ENCODE data around the gene AOAH.
"Not testable (repeated sequence)": the region's sequence is repeated elsewhere in the genome, so short reads cannot be mapped to it uniquely, and the experiment has no call there.

The AOAH gene

DNA sequence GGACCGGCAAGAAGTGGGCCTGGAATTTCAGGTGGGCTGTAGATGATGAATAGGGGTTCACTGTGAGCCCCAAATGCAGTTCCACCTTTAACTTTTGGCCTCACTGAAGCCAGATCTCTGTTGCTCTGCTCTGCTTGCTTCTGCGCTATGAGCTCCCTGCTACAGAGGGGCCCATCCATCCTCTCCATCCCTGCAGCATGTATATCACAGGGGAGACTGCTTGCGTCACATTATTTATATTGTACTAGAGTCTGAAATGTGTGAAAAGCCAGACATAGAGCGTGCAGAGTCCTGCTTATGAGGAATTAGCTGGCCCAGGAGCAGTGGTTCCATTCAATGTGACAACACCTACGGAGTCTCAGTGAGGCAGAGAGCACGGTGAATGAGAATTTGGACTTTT is 69.9 kb downstream of the AOAH start:
- no peak for DNase-seq

DNA sequence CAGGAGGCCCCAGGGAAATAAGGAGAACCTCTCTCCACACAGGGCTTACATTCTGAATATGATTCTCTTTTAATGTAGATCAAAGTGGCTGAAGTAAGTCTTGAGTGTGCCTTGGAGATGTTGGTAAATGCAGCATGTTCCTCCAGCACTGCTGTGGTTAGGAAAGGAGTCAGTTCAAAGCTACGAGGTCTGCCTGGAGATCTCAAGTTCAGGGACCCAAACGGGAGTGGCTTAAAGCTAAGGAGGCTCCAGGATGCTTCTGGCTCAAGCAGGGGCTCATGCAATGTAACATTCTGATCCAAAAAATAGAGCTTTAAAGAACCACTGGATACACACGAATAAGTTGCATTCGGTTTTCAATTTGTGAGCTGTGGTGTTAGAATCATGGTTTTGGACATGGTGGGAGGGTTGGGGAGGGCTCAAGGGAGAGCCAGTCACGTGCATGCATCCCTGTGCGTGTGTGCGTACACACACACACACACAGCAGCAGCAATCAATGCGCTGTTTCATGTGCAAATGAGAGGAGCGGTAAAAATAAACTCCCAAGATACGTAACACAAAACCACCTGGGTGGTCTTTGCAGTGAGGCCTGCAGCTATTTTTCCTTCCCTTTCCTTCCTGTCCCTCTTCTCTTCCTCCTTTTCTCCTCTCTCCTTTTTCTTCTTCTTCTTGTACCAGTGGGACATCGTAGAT is 70.5 kb downstream of the AOAH start:
- no peak for DNase-seq

DNA sequence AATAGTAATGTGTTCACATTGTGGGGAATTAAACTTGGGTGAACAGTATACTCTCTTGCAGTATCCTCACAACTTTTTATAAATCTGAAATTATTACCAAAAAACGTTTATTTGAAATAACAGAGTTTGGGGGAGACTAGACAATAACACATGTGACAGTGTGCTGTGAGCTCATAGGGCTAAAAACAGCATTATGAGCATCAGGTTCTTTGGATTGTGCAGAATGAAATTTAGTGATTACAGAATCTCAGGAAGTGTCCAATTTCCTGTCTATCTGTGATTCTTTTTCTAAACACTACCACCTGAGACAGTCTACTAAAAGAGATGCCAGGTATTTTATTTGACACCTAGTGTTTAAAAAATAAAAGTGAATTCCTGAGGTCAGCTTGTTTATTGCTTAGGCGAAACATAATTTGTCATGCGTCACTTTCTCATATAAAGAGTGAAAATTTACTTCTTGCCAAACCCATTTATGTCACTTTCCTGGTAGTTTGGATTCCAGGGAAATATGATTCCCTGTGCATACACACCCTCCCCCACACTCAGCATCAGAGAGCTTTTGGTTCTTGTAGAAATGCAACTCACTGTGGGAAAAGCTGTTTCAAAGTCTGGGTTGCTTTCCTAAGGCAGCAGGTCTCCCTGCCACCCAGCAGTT is 71.2 kb downstream of the AOAH start:
- no peak for DNase-seq

DNA sequence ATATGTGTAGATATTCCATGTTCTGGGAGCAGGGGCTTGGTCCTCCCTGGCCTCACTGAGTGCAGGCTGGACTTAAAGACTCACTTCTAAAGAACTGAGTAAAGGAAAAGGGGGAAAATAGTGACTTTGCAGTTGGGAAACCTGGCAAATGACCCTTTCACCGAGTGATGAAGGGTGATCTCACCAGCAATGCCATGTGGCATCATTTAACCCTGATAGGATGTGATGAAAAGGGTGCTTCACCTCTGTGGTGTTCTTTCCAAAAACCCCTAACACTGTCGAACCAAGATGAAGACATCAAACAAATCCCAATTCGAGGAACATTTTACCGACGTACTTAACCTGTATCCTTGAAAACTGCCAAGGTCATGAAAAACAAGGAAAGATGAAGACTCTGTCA is 71.9 kb downstream of the AOAH start:
- DNase-seq, result no peak

DNA sequence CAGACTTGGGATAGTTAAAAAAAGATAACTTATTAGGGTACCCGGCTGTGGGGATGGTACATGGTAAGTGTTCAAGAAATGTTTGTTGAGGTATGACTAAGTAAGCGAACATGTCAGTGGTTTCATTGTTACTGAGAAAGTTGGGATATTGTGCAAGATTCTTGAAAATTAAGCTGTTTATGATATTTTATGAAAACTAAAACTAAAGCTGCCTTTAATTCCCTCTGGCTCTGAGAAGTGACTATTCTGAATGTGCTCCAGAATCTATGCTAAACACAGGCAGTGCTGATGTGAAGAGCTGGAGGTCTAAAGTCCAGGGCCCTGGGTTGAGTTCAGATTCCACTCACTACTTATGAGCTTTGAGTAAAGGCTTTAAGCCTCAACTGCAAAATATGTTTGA is 72.9 kb downstream of the AOAH start:
- DNase-seq, result no peak

DNA sequence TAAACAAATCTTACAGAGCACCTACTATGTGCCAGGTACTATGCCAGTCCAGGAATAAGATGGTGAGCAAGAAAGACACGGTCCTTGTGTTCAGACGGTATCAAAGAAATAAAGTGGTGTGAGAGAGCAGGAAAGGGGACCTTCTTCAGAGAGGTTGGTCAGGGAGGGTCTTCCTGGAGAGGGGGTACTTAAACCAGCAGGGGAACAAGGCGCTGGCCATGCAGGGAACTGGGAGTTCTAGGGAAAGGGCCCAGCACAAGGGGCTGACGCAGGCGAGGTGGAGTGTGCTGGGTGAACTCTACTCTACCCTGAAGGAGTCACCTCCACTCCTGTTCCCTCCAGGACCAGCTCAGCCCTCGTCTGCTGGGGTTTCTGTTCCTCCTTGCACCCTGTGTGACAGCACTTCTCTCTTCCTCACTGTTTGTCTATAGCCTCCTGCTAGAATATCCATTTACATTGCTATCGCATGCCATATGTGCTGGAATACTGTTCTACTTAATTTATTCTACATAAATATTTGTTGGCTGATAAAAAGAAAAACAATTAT is 73.5 kb downstream of the AOAH start:
- no peak for DNase-seq

DNA sequence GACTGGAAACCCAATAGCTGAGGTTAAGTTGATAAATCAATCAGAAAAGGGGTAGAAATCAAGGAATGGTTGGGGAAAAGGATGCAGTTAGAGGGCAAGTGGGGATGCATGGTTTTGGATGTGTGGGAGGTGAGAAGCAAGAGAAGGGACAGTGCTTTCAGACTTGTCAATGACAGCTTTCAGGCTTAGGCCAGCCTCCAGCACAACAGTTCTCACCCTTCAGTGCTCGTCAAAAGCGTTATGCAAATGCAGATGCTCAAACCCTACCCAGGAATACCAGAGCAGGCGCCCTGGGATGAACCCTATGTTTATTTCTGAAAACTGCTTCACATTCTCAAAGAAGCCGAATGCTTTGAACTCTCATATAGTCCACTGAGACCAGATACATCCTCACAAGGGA is 74.0 kb downstream of the AOAH start:
- DNase-seq, result no peak

DNA sequence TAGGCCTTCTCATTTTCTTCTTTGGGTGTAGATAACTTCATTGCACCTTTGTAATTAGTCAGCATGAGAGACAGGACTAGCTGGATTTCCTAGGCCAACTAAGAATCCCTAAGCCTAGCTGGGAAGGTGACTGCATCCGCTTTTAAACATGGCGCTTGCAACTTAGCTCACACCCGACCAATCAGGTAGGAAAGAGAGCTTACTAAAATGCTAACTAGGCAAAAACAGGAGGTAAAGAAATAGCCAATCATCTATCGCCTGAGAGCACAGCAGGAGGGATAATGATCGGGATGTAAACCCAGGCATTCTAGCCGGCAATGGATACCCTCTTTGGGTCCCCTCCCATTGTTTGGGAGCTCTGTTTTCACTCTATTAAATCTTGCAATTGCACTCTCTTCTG is 75.0 kb downstream of the AOAH start:
- not testable (repeated sequence) for DNase-seq

DNA sequence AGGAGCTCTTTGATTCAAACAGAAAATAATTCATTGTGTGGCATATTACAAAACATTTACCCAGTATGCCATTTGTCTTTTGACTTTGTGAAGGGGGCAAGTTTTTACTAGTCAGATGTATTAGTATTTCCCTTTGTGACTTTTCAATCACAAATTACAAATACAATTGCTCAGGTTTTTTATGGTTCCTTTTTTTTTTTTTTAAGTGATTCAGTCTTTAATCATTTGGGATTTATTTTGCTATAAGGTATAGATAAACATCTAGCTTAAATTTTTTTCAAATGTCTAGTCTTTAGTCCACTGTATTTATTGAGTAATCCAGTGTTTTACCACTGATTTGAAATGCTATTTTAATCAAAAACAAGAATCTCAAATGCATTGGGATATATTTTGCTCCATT is 75.9 kb downstream of the AOAH start:
- DNase-seq, result no peak

DNA sequence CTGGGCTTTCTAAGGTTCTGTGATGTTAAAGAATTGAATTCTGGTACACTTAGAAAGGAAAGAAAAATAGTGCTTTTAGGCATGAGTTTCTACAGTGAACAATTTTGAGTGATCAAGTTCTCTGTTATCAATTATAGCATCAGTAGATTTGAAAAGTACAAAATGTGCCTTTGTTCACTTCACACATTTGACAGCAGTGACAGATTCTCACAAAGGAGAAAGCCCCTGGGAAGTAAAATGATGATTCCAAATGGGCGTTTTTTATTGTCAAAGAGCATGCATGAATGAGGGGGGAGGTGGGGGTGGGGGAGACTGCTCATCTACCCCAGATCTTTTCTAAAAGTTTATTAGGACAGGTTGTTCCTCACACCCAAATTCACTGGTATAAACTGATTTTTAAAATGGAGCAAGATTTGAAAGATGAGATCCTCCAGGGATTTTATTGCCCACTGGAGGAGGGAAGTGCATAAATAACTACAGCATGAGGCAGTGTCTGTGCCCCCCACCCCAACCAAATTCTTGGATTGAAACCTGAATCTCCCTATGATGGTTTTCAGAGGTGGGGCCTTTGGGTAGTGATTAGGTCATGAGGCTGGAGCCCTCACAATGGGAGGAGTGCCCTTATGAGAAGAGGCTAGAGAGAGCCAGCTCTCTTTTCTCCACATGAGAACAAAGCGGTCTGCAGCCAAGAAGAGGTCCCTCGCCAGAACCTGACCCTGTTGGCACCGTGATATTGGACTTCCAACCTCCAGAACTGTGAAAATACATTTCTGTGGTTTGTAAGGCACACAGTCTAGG is 79.5 kb downstream of the AOAH start:
- peak; percentile 52 for DNase-seq

DNA sequence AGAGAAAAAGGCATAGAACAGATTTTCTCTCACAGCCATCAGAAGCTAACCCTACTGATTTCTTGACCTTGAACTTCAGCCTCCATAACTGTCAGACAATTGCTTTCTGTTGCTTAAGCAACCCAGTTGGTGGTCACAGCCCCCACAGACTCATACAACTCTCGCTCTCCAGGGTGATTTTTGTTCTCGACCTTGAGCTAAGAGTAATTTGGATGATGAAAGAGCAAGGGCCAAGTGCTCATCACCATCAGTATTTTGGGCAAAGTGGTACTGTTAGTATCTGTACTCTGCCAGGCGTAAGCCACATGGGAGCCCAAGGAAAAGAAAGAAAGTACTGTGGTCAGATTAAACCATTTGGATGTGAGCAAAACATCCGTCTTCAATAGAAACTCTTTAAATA is 81.9 kb downstream of the AOAH start:
- no peak for DNase-seq

DNA sequence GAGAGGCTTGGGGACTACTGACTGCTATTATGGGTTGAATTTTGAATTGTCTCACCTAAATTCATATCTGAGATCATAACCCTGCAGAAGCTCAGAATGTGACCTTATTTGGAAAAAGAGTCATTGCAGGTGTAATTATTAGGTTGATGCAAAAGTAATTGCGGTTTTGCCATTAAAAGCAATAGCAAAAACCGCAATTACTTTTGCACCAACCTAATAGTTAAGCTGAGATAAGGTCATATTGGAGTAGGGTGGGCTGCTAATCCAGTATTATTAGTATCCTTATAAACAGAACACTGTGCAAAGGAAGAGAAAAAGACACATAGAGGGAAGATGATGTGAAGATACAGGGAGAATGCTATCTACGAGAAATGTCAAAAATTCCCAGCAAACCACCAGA is 82.3 kb downstream of the AOAH start:
- no peak for DNase-seq

DNA sequence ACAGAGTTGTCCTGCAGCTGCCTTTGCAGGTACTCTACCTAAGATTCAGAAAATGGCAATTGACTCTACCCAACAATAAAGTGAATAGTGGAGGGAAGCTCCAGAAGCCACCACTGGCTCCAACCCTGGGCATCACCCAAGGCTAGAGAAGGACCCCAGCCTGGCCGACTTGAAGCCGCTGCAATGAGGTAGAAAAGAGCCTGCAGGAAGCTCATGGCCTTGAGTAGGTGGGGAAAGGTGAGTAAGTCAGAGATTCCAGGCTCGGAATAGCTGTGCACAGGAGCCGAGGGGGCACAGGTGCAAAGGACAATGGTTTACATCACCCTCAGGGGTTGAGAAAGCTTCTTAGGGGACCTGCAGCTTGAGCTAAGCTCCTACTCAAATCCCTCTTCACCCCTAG is 83.6 kb downstream of the AOAH start:
- DNase-seq, result no peak

DNA sequence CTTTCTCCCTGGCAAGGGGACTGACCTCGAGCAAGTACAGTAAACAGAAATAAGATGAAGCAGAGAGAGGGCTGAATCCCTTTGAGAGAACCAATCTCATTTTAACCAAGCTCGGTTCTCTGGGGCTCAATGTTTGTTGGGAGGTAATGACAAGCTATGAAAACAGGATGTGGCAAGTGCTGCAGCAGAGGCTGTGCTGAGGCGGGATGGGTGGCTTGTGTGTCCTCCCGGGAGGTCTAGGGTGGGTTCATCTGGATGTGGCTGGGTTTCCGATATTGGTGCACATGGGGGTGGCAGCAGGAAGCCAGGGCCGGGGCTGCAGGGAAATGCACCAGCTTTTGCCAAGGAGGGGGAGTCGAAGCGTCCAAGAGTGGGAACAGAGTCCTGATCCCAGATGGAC is 84.5 kb downstream of the AOAH start:
- no peak for DNase-seq

DNA sequence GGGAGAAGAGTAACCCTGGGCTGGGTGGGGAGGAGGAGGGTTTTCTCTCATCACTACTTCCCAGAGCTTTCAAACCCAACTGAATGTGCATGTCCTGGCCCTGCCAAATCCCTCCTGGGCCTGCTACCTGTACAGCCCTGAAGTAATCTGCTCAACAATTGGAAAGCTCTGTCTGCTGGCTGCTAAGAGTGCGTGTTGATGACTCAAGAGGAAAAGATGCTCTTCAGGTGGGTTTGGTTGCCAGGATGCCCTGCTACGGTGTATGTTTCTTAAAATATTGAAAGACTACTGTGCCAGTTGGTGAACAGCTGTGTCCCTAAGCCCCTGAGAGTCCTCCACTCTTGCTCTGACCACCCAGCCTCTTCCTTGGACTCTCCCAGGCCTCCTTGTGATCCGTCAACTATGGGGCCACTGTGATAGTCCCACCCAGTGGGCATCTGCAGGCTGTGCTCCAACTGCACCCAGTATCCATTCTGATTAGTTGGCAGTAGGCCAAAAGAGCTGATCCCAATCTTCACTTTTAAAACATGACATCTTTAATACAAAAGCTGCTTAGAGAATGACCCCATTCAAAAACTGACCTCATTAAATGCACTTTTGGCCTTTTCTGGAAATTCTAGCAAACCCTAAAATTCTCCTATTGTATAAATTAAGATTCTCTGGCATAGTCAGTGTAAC is 85.6 kb downstream of the AOAH start:
- DNase-seq, result no peak

DNA sequence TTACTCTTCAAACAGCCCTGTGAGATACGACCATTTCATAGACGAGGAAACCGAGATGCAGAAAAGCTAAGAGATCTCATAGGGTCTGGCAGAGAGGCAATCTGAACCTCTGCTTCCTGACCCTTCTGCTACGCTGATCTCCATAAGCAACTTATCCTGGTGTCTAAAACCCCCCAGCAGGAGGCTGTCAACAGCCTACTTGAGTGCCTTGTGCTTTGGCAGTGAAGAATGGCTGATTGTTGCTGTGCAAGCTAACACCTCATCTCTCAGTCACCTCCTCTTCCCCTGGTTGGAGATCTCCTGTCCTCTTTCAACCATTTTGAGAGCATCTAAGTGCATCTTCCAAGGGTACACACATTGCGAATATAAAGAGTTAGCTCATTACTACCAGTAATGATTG is 86.2 kb downstream of the AOAH start:
- no peak for DNase-seq

DNA sequence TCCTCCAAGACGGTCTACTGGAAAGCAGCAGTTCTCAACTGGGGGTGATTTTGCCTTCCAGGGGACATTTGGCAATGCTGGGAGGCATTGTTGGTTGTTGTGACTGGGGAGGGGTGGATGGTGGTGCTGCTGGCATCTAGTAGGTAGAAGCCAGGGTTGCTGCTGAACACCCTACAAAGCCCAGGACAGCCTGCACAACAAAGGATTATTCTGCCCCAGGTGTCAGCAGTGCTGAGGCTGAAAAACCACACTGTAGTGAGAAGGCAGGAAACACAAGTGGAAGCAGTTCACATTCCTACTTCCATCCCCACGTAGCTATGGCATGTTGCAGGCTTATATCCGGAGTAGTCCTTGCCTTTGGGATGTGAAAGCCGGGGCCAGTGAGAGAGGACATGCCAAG is 86.9 kb downstream of the AOAH start:
- no peak for DNase-seq

DNA sequence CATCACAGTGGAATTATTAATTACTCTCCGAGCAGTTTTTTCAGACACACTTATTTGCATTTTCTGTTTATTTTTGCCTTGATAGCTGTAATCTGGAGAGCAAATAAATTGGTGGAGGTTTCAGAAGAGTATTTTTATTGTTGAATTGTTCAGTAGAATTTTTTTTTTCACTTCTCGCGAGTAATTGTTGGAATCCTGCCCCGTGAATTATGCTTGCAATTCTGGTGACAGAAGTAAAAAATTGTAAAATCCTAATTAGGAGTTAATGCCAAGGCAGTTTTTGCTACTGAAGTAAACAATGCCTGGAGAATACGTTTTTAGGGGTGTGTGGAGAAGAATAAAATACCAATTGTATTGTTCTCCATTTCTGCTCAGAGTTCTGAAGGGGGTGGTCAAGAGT is 88.2 kb downstream of the AOAH start:
- DNase-seq, result no peak

DNA sequence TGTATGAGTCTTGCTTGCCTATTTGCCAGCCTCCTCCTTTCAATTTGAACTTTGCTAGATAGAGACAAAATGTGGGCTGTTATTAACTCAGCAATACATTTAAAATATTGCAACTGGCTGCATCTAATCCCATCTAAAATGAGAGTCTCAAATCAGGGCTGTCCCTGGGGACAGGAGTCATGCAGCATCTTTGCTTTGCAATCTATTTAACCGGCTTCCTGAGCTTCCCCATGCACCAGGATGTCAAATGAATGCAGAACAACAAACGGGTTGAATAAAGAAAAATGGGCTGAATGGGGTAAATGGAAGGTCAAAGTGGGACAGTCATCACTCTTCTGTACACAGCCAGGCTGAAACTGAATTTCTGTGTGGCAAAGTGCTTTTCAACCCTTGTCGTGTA is 89.2 kb downstream of the AOAH start:
- DNase-seq, result peak; percentile 1

DNA sequence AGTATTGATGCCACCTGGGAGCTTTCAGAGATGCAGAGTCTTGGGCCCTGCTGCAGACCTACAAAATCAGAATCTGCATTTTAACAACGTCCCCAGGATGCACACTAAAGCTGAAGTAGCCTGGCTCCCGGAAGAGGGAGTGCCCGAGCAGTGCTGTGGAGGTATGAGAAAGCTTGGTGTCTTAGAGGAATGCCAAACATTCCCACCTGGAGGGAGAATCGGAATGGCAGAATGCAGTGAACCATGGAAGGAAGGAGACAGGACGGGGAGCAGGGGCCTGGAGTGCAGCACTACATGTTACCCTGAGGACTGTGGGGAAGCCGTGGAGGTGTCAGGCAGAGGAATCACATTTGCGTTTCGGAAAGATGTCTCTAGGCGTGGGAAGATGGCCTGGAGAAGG is 90.9 kb downstream of the AOAH start:
- peak; percentile 84 for DNase-seq

DNA sequence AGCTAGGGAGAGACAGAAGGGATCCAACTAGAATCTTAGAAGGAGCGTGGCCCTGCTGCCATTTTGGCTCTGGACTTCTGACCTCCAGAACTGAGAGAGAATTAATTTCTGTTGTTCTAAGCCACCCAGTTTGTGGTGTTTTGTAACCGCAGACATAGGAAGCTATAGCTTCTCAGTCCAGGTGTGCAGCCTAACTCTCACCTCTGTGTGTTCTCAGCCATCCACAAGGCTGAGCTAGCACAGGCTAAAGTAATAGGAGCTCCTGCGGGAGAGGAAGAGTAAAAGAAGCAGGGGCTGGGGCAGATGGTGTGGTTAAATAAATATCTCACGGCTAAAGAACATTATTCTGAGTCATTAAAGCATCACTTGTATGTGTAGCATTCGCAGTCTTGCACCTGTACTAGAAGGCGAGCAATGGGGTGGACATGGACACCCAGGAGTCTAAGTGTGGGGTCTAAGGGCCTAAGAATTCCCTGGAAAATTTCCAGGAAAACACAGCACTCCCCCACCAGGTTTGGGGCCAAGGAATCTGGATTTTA is 94.1 kb downstream of the AOAH start:
- no peak for DNase-seq

DNA sequence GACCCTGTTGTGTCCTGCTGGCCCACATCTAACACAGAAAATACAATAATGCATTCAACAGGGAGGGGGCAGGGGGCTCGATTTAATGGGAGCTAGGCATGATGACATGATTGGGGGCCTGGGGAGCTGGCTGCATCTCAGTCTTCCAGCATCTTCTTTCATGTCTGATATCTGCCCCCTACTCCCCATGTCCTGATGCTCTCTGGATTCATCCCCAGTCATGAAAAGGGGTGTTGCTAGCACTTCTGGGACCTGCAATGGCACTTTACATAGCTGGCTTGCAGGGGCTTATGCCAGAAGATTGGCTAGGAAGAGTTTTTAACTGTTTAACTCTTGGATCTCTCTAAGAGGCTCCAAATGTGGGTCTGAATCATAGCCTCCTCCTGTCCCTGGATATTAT is 94.9 kb downstream of the AOAH start:
- DNase-seq, result peak; percentile 4

DNA sequence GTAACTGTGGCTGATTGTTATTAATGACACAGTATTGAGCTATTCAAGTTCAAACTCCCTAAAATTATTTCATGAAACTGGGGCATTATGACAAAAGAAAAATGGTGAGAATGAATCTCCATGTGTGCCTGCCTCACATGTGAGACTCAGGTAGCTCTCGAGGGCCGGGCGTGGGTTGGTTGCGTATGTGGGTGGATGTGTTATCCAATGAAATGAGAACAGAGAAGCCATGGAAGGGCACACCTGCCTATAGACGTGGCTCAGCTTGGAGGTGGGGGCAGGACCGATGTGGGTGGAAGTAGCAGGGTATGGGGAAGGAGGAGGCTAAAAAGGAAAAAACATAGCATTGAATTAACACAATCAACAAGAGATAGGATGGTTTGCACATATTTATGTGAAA is 96.5 kb downstream of the AOAH start:
- no peak for DNase-seq
